ENCODE results near the gene SMIM23.

Gene SMIM23

GRCh38 chr5:171744882-171745281 lies 40.7 kb upstream of the SMIM23 start:
- TF ChIP-seq, protein P1, sequence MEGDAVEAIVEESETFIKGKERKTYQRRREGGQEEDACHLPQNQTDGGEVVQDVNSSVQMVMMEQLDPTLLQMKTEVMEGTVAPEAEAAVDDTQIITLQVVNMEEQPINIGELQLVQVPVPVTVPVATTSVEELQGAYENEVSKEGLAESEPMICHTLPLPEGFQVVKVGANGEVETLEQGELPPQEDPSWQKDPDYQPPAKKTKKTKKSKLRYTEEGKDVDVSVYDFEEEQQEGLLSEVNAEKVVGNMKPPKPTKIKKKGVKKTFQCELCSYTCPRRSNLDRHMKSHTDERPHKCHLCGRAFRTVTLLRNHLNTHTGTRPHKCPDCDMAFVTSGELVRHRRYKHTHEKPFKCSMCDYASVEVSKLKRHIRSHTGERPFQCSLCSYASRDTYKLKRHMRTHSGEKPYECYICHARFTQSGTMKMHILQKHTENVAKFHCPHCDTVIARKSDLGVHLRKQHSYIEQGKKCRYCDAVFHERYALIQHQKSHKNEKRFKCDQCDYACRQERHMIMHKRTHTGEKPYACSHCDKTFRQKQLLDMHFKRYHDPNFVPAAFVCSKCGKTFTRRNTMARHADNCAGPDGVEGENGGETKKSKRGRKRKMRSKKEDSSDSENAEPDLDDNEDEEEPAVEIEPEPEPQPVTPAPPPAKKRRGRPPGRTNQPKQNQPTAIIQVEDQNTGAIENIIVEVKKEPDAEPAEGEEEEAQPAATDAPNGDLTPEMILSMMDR (IDR thresholded peaks at IDR 0.05; ENCODE audit: borderline replicate concordance, control extremely low read depth, extremely low read depth, insufficient read depth, missing control alignments): no peak
- no peak for DNase-seq (ENCODE audit: low spot score)
- in situ Hi-C loops (cut with MboI; ENCODE audit: low sequenced_read_pairs, unreplicated experiment): no loop called here

GRCh38 chr5:171745602-171746001 lies 40.0 kb upstream of the SMIM23 start:
- in situ Hi-C loops (cut with MboI; ENCODE audit: low sequenced_read_pairs, unreplicated experiment): no loop called here
- no peak for DNase-seq (ENCODE audit: low spot score)
- TF ChIP-seq, protein P1 (IDR thresholded peaks at IDR 0.05; ENCODE audit: borderline replicate concordance, control extremely low read depth, extremely low read depth, insufficient read depth, missing control alignments): no peak

- TF ChIP-seq, protein P1 (IDR thresholded peaks at IDR 0.05; ENCODE audit: borderline replicate concordance, control extremely low read depth, extremely low read depth, insufficient read depth, missing control alignments): no peak
- in situ Hi-C loops (cut with MboI; ENCODE audit: low sequenced_read_pairs, unreplicated experiment): no loop called here
- DNase-seq (ENCODE audit: low spot score): no peak
Observed at GRCh38 chr5:171747061-171747859, 38.4 kb upstream of the SMIM23 start.

DNA sequence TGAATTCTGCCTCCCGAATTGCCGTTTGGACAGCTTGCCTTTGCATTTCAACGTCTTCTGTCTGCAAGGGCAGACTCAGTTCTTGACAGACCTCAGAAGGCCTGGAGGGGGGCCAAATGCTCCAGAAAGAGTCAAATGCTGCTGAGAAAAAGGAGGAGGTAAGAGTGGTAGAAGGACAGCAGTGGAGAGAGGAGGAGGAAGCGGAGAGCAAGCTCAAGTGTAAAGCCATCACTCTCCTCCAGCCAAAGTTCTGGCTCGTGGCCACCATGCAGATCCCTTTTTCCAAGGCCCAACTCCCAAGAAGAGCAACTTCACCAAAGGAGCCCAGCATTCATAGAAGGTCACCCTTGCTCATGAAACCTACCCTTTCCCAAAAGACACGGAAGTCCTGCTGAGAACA lies 36.9 kb upstream of the SMIM23 start:
- in situ Hi-C loops (cut with MboI; ENCODE audit: low sequenced_read_pairs, unreplicated experiment): no loop called here
- TF ChIP-seq, protein P1 (IDR thresholded peaks at IDR 0.05; ENCODE audit: borderline replicate concordance, control extremely low read depth, extremely low read depth, insufficient read depth, missing control alignments): no peak
- no peak for DNase-seq (ENCODE audit: low spot score)

DNA sequence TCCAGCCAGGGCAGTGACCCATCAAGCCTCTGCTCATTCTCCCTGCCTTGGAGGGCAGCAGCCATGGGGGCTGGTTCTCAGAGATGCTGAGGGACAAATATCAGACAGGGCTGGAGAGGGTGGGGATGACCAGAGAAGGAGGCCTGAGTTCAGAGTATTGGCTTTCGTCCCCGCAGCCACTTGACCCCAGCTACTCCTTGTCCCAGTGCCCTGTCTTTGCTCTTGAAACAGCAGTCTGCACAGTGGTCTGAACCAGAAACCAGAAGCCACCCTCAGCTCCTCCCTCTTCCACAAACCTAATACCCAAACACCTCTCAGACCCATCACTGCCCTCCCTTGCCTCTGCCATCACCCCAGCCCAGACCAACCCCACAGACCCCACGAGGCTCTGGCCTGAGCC lies 36.3 kb upstream of the SMIM23 start:
- in situ Hi-C loops (cut with MboI; ENCODE audit: low sequenced_read_pairs, unreplicated experiment): no loop called here
- no peak for DNase-seq (ENCODE audit: low spot score)
- TF ChIP-seq, protein P1 (IDR thresholded peaks at IDR 0.05; ENCODE audit: borderline replicate concordance, control extremely low read depth, extremely low read depth, insufficient read depth, missing control alignments): no peak

DNA sequence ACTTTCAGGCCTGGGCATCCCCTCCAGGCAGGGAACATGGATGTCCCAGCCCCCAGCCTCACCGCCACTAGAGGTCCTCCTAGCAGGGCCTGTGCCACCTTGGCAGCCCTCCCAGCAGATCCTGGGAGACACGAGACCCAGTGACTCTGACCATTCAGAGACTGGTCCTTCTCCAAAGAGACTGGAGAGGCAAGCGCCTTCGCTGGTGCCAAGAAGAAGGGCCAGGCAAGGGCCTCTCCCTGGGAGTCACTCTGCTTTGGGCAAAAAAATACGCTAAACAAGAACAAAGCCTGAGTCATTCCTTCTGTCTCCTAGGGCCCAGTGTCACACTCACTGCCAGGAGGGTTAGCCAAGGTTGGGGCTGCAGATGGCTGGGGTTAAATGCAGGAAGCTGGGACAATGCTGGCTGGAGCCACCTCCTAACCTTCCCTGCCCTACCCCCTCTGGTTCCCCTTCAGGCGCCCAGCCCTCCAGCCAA lies 35.3 kb upstream of the SMIM23 start:
- in situ Hi-C loops (cut with MboI; ENCODE audit: low sequenced_read_pairs, unreplicated experiment): no loop called here
- DNase-seq (ENCODE audit: low spot score): no peak

More for the DNA sequence above, 35.3 kb upstream of the SMIM23 start:
- TF ChIP-seq, protein P1 (IDR thresholded peaks at IDR 0.05; ENCODE audit: borderline replicate concordance, control extremely low read depth, extremely low read depth, insufficient read depth, missing control alignments): no peak
